Measurements from ENCODE around the gene BCL2L2. TPM values are rescaled to one million over a fixed set of nuclear protein-coding genes. Genes with fewer than 3 reads are reported as not detected.

Gene BCL2L2
- total RNA-seq, 1 donor from 2014 or later: 21.4 TPM

DNA sequence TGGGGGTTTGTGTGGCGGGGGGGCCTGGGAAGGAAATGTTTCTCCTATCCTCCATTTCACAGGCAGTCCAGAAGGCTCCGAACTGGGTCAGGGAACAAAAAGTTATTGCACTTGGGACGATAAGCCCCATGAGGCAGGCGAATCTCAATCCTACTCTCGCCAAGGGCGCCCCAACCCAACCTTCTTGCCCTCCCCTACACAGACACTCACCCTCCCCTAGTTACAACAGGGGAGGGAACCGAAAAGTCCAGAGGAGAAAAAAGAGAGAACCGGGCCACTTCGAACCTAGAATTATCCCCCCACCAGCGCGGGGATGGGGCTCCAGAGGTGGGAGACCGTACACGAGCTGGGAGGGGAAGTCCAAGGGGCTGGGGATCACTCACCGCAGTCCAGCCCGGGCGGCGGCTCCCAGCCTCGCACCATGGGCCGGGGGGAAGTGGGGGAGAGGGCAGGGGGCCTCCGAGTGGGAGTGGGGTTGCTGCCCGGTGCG is 21.1 kb upstream of the BCL2L2 start:
- Histone ChIP-seq H3K79me2 (ENCODE audit: insufficient read depth, low read length) (peaks cover 20% of the 10 kb centered on the region), H3K4me1 (ENCODE audit: insufficient read depth, low read length) (peaks cover 16% of the 10 kb centered on the region), H4K20me1 (ENCODE audit: insufficient read depth, low read length) (peaks cover 5% of the 10 kb centered on the region), H3K27ac (ENCODE audit: low read depth, low read length) (peak overlapping the region; percentile 29), H2AFZ (ENCODE audit: low read depth, low read length) (peak overlapping the region; percentile 93), H3K4me2 (ENCODE audit: low read length) (peak overlapping the region; percentile 97), H3K9ac (ENCODE audit: low read length) (peak overlapping the region; percentile 90), H3K4me3 (ENCODE audit: insufficient read depth, low read depth, low read length) (peak overlapping the region; percentile 91), H3K27me3 (ENCODE audit: insufficient read depth, low read length) (peaks cover 5% of the 10 kb centered on the region), H3K9me3 (ENCODE audit: insufficient read depth, low read depth, low read length) (no peaks in the 10 kb centered on the region), H3K36me3 (ENCODE audit: insufficient read depth, low read length) (no peaks in the 10 kb centered on the region)
- Mint-ChIP-seq H3K4me1 (ENCODE audit: low read depth, unreplicated experiment) (peaks cover 9% of the 10 kb centered on the region), H3K4me3 (ENCODE audit: unreplicated experiment) (peak overlapping the region; percentile 94), H3K27ac (ENCODE audit: unreplicated experiment) (peak overlapping the region; percentile 62), H3K9me3 (ENCODE audit: unreplicated experiment) (no peaks in the 10 kb centered on the region), H3K27me3 (ENCODE audit: low read depth, unreplicated experiment) (peaks cover 6% of the 10 kb centered on the region), H3K36me3 (ENCODE audit: low read depth, unreplicated experiment) (peaks cover 3% of the 10 kb centered on the region)
- FAIRE-seq: no peak
- TF ChIP-seq EZH2 (IDR thresholded peaks at IDR 0.05; ENCODE audit: insufficient read depth, low read length): no peak
- TF ChIP-seq, protein P1, sequence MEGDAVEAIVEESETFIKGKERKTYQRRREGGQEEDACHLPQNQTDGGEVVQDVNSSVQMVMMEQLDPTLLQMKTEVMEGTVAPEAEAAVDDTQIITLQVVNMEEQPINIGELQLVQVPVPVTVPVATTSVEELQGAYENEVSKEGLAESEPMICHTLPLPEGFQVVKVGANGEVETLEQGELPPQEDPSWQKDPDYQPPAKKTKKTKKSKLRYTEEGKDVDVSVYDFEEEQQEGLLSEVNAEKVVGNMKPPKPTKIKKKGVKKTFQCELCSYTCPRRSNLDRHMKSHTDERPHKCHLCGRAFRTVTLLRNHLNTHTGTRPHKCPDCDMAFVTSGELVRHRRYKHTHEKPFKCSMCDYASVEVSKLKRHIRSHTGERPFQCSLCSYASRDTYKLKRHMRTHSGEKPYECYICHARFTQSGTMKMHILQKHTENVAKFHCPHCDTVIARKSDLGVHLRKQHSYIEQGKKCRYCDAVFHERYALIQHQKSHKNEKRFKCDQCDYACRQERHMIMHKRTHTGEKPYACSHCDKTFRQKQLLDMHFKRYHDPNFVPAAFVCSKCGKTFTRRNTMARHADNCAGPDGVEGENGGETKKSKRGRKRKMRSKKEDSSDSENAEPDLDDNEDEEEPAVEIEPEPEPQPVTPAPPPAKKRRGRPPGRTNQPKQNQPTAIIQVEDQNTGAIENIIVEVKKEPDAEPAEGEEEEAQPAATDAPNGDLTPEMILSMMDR (IDR thresholded peaks at IDR 0.05; ENCODE audit: insufficient read depth, low read depth, low read length): no peak
- no peak for DNase-seq (ENCODE audit: low read depth)

DNA sequence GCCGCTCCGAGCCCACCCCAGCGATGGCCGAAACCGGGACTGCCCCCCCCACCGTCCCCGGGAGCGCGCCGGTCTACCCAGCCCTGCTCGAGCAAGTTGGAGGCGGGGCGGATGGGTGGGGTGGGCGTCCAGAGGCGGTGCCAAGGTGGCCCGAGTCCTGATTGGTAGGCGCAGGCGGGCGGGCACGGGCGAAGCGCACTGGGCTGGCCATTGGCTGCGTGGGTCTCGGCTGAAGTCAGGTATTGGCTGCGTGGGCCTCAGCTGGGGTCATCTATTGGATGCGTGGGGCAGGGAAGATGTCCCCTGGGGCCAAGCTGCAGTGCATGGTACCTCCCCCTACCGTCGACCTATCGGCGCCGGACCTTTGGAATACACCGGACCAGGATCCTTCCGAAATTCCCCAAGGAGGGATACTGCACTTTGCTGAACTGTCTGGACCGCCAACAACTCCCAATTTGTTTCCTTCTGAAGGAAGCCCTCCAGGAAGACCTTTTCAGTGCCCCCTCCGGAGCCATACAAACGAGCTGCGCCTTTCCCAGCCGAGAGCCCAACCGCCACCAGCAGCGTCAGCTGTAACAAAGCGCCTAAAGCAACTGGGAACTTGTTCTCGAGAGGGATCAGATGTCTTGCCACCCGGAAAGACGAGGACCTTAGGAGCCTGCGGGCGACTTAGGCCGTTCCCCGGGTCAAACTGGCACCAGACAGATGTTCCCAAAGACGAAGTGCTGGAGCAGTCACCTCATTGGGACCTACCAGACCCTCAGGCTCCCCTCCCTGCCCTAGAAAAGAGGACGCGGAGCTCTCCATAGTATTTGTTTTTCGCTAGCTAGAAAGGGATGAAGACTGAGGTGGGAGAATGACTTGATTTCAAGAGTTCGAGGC is 20.4 kb upstream of the BCL2L2 start, which contains the start of gene HOMEZ:
HOMEZ (minus strand) TSS at position 113 of the 882 bp plus-strand sequence. CDS start 180 bp downstream, outside the sequence.
- H4K20me1 ChIP-seq (ENCODE audit: insufficient read depth, low read length): peaks cover 5% of the 10 kb centered on the region
- Mint-ChIP-seq H3K27me3 (ENCODE audit: low read depth, unreplicated experiment) (peaks cover 7% of the 10 kb centered on the region), H3K4me3 (ENCODE audit: unreplicated experiment) (peak within 1 kb of the TSS; percentile 94), H3K4me1 (ENCODE audit: low read depth, unreplicated experiment) (peaks cover 9% of the 10 kb centered on the region), H3K27ac (ENCODE audit: unreplicated experiment) (peak within 1 kb of the TSS; percentile 73), H3K9me3 (ENCODE audit: unreplicated experiment) (no peaks in the 10 kb centered on the region), H3K36me3 (ENCODE audit: low read depth, unreplicated experiment) (peaks cover 3% of the 10 kb centered on the region)
- DNase-seq (ENCODE audit: low read depth) (peak; percentile 97), FAIRE-seq (peak; percentile 29)
- no peaks in the 10 kb centered on the region for H3K36me3 ChIP-seq (ENCODE audit: insufficient read depth, low read length)
- peak within 1 kb of the TSS; percentile 93 for H2AFZ ChIP-seq (ENCODE audit: low read depth, low read length)
- peak within 1 kb of the TSS; percentile 90 for H3K9ac ChIP-seq (ENCODE audit: low read length)
- peaks cover 5% of the 10 kb centered on the region for H3K27me3 ChIP-seq (ENCODE audit: insufficient read depth, low read length)
- H3K79me2 ChIP-seq (ENCODE audit: insufficient read depth, low read length): peaks cover 19% of the 10 kb centered on the region
- H3K4me2 ChIP-seq (ENCODE audit: low read length): peak within 1 kb of the TSS; percentile 97
- H3K4me3 ChIP-seq (ENCODE audit: insufficient read depth, low read depth, low read length): peak within 1 kb of the TSS; percentile 91
- TF ChIP-seq EZH2 (IDR thresholded peaks at IDR 0.05; ENCODE audit: insufficient read depth, low read length): peak; percentile 65
- TF ChIP-seq, protein P1 (IDR thresholded peaks at IDR 0.05; ENCODE audit: insufficient read depth, low read depth, low read length): no peak
- H3K4me1 ChIP-seq (ENCODE audit: insufficient read depth, low read length): peaks cover 16% of the 10 kb centered on the region
- peak within 1 kb of the TSS; percentile 58 for H3K27ac ChIP-seq (ENCODE audit: low read depth, low read length)
- no peaks in the 10 kb centered on the region for H3K9me3 ChIP-seq (ENCODE audit: insufficient read depth, low read depth, low read length)

Measured in astrocyte (in vitro differentiated cells and primary cell).